ENCODE measurements around the gene RSU1.

Gene RSU1

DNA sequence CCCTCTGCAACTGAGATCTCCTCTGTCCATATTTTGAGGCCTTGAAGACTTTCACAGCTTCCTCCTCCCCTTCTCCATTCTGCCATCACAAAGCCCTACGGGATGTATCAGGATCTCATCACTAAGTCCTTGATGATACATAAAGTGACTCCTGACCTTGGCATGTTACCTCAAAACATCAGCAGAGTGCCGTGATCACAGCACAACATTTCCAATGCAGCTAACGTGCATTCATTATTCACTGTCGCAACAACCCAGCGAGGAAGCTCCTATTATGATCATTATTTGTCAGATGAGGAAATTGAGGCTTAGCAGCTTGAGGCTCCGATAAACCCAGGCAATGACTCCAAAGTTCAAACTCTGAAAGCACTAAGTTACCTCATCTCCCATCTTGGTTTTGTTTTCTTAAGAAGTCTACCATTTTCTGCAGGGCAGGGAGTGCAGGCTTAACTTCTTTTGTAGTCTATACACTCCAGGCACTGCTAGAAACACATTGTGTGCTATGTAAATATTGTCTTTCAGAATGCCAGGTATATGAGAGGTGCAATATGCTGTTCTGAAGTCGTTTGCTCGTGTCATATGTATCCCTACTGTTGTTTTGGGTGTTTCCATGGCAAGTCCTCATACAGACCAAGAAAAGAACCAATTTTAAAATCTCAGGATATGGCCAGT, 215.0 kb downstream of the RSU1 start:
- DNase-seq (ENCODE audit: low read depth): no peak

GRCh38 chr10:16599662-16600061, 217.6 kb downstream of the RSU1 start:
- DNase-seq (ENCODE audit: low read depth): no peak

- DNase-seq (ENCODE audit: low read depth): no peak
Measured at GRCh38 chr10:16597656-16598055, 219.6 kb downstream of the RSU1 start.

GRCh38 chr10:16592378-16592777, 224.8 kb downstream of the RSU1 start:
- DNase-seq (ENCODE audit: low read depth): no peak

GRCh38 chr10:16586358-16587138, 230.7 kb downstream of the RSU1 start:
- no peak for DNase-seq (ENCODE audit: low read depth)

- no peak for DNase-seq (ENCODE audit: low read depth)
Measured at GRCh38 chr10:16585103-16585502, 232.1 kb downstream of the RSU1 start.

DNA sequence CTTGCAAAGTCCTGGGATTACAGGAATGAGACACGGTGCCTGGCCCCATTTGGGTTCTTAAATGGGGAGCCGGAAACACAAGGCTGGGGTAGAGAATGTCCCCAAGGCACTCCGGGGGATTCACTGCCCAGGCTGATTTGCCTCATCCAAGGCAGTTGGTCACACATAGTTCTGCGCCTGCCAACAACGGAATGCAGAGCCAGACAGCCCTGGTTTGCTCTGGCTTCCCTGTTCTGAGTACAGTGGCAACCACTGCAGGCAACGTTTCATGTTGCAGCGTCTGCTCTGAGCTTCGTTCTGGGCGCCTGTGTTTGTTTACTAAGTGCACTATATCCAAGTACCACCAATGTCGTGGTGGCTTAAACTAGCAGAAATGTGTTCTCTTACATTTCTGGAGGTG, 233.8 kb downstream of the RSU1 start:
- DNase-seq (ENCODE audit: low read depth): no peak

DNA sequence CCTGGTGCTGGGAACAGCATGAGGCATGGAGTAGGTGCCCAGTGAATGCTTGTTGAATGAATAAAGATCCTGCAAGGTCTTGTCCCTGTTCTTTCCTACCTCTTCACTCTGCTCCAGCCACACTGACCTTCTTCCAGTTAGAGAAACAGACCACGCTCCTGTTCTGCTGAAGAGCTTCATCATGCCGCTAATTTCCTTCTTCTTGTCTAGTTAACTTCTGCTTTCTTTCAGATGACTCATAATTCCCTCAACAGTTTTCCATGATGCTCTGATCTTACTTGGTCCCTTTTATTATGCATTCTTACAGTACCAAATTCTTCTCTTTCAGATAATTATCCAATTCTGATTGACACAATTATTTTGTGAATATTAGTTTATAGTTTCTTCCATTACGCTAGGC, 236.0 kb downstream of the RSU1 start:
- DNase-seq (ENCODE audit: low read depth): no peak

GRCh38 chr10:16570731-16571130, 246.5 kb downstream of the RSU1 start:
- DNase-seq (ENCODE audit: low read depth): no peak

- no peak for DNase-seq (ENCODE audit: low read depth)
Measured at GRCh38 chr10:16566202-16566805, 250.9 kb downstream of the RSU1 start.

DNA sequence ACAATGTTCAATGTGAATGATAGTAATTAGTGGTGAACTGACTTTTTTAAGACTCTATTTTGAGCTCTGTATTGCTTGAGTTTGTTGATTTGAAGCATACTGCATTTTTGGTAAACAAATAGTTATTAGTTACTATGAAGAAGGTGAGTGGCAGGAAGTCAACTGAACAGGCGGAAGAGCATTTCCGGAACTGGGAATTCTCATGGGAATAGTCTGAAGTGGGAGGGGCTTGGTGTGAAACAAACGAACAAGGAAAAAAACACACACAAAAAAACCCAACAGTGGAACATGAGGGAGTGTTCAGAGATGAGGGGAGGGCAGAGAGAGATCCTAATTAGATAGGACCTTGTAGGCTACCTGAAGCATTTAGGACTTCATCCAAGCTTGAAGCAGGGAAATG, 251.6 kb downstream of the RSU1 start:
- no peak for DNase-seq (ENCODE audit: low read depth)

GRCh38 chr10:16562891-16563290, 254.3 kb downstream of the RSU1 start:
- no peak for DNase-seq (ENCODE audit: low read depth)

GRCh38 chr10:16559236-16559773, 257.9 kb downstream of the RSU1 start:
- DNase-seq (ENCODE audit: low read depth): no peak

DNA sequence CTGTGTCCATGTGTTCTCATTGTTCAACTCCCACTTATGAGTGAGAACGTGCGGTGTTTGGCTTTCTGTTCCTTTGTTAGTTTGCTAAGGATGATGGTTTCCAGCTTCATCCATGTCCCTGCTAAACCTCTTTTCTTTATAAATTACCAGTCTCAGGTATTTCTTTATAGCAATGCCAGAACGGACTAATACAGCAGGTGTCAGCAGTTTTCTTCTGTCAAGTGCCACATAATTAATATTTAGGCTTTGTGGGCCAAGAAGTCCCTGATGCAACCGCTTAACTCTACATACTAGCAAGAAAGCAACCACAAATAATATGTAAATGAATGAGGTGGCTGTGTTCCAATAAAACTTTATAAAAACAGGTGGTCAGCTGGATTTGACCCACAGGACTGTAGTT, 269.3 kb downstream of the RSU1 start:
- DNase-seq (ENCODE audit: low read depth): no peak

- DNase-seq (ENCODE audit: low read depth): no peak
Measured at GRCh38 chr10:16545116-16545736, 272.0 kb downstream of the RSU1 start.

DNA sequence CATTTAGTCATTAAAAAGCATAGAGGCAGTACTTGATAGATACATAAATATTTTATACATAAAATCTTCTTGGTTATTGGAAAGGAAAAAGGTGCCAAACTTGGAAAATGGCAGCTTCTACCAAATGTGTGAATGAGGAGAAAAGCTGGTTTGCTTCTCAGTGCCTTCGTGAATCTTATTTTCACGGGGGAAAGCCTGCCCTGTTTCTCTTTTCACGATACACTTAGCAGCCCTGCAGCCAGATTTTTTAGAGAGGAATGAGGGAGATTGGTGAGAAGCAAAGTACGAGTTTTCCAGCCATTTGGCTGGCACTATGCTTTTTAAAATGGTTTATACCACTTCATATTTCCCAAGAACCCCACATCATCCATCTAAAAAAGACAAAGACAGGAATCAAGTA, 272.6 kb downstream of the RSU1 start:
- DNase-seq (ENCODE audit: low read depth): no peak

GRCh38 chr10:16544099-16544498, 273.1 kb downstream of the RSU1 start:
- DNase-seq (ENCODE audit: low read depth): no peak
